ENCODE data around the gene AKR1D1.

DNA sequence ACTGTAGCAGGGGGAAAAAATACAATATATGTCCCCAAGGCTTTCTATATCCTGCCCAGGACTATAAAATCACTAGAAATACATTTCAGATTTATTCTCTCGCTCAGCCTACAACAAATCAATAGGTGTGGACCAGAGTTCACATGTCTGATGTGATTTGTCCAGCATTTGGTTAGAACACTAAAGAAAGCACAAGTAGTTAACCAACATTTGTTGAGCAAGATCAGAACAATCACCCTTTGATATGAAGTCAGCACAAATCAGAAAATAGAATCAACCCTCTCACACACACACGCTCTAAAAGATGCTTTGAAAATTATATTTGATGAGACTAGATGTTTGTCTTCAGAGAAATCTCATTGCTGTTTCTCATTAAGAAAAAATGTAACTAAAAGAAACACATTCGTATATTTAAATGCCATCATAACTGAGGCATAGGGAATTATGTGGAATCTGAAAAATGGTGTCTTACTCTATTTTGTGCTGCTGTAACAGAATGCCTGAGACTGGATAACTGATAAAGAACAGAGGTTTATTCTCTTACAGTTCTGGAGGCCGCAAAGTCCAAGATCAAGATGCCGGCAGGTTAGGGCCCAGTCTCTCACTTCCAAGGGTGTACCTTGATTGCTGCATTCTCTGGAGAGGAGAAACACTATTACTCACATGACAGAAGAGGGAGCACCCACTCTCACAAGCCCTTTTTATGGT is 10.5 kb downstream of the AKR1D1 start:
- TF ChIP-seq, protein P1, sequence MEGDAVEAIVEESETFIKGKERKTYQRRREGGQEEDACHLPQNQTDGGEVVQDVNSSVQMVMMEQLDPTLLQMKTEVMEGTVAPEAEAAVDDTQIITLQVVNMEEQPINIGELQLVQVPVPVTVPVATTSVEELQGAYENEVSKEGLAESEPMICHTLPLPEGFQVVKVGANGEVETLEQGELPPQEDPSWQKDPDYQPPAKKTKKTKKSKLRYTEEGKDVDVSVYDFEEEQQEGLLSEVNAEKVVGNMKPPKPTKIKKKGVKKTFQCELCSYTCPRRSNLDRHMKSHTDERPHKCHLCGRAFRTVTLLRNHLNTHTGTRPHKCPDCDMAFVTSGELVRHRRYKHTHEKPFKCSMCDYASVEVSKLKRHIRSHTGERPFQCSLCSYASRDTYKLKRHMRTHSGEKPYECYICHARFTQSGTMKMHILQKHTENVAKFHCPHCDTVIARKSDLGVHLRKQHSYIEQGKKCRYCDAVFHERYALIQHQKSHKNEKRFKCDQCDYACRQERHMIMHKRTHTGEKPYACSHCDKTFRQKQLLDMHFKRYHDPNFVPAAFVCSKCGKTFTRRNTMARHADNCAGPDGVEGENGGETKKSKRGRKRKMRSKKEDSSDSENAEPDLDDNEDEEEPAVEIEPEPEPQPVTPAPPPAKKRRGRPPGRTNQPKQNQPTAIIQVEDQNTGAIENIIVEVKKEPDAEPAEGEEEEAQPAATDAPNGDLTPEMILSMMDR (IDR thresholded peaks at IDR 0.05; ENCODE audit: low read length), result no peak
- no peak for TF ChIP-seq EZH2 (IDR thresholded peaks at IDR 0.05; ENCODE audit: borderline replicate concordance, low read length)

Measured in OCI-LY1 (cell line).